HepG2 (cell line): ENCODE measurements around the gene SMPD3. TPM values are rescaled to one million over a fixed set of nuclear protein-coding genes. Genes with fewer than 3 reads are reported as not detected.
A peak's percentile ranks its signal among the peaks of the same experiment; 100 is the strongest.

Experiments used
- CHD4 ChIP-seq: fragments of 200-600 bp; sonication (generic); IDR thresholded peaks from 2 replicates; pipeline ENCODE4 v1.7.0; 2017; ENCODE audit warnings: mild to moderate bottlenecking, low read length, borderline replicate concordance
- CREB1 ChIP-seq, 2 experiments: fragments of 450-650 bp in 1 of 2; IDR thresholded peaks; 2 replicates each; pipeline ENCODE4 v1.6.1; 2016 to 2017; ENCODE audit warnings: control low read depth in 1 of 2, mild to moderate bottlenecking in 1 of 2, missing compliant biosample characterization in 1 of 2, missing genetic modification characterization in 1 of 2
- DMAP1 ChIP-seq: IDR thresholded peaks from 2 replicates; pipeline ENCODE4 v1.6.1; 2016
- EEA1 ChIP-seq: sonication (generic); formaldehyde crosslinking; IDR thresholded peaks from 2 replicates; pipeline ENCODE4 v1.5.1; 2020; ENCODE audit warnings: mild to moderate bottlenecking, missing genetic modification reagents, borderline replicate concordance
- ETV5 ChIP-seq: IDR thresholded peaks from 2 replicates; pipeline ENCODE4 v1.6.1; 2018; ENCODE audit warnings: missing biosample characterization, missing genetic modification reagents, inconsistent platforms, borderline replicate concordance
- FOXJ3 ChIP-seq: sonication (generic); formaldehyde crosslinking; IDR thresholded peaks from 2 replicates; pipeline ENCODE4 v1.4.0; 2020; ENCODE audit warnings: missing genetic modification reagents, mild to moderate bottlenecking, borderline replicate concordance
- HDAC2 ChIP-seq: sonication (generic); formaldehyde crosslinking; IDR thresholded peaks from 2 replicates; pipeline ENCODE4 v1.4.0; 2020; ENCODE audit warnings: missing genetic modification reagents
- HES4 ChIP-seq: sonication (generic); formaldehyde crosslinking; IDR thresholded peaks from 2 replicates; pipeline ENCODE4 v1.9.0; 2021; ENCODE audit warnings: mild to moderate bottlenecking, missing genetic modification reagents, borderline replicate concordance
- IKZF1 ChIP-seq: fragments of 450-650 bp; IDR thresholded peaks from 2 replicates; pipeline ENCODE4 v1.7.1; 2016
- IRF2 ChIP-seq: IDR thresholded peaks from 2 replicates; pipeline ENCODE4 v1.6.1; 2018; ENCODE audit warnings: missing genetic modification reagents, missing compliant biosample characterization
- KDM1A ChIP-seq: IDR thresholded peaks from 2 replicates; pipeline ENCODE4 v1.6.1; 2016; ENCODE audit warnings: missing compliant biosample characterization
- KLF6 ChIP-seq: IDR thresholded peaks from 2 replicates; pipeline ENCODE4 v1.8.0; 2016; ENCODE audit warnings: missing biosample characterization, missing genetic modification reagents
- MAF1 ChIP-seq: sonication (generic); formaldehyde crosslinking; IDR thresholded peaks from 2 replicates; pipeline ENCODE4 v1.5.0; 2020; ENCODE audit warnings: missing genetic modification reagents, borderline replicate concordance
- NCOR1 ChIP-seq: fragments of 200-600 bp; sonication (generic); IDR thresholded peaks from 2 replicates; pipeline ENCODE4 v1.7.0; 2017; ENCODE audit warnings: antibody characterized with exemption, low read length, borderline replicate concordance
- THYN1 ChIP-seq: sonication (generic); formaldehyde crosslinking; IDR thresholded peaks from 2 replicates; pipeline ENCODE4 v1.8.1; 2023; ENCODE audit warnings: low read depth, mild to moderate bottlenecking, moderate library complexity, missing genetic modification reagents, borderline replicate concordance
- TSC22D2 ChIP-seq: sonication (generic); formaldehyde crosslinking; IDR thresholded peaks from 2 replicates; pipeline ENCODE4 v1.5.1; 2020; ENCODE audit warnings: missing genetic modification reagents, mild to moderate bottlenecking, borderline replicate concordance
- U2AF1 ChIP-seq: fragments of 200-400 bp; formaldehyde crosslinking; optimal IDR thresholded peaks from 2 replicates; pipeline ENCODE3; 2017; ENCODE audit warnings: mild to moderate bottlenecking, low read depth, low read length
- UBTF ChIP-seq: sonication (generic); formaldehyde crosslinking; IDR thresholded peaks from 2 replicates; pipeline ENCODE4 v1.4.0; 2020; ENCODE audit warnings: mild to moderate bottlenecking, missing genetic modification reagents
- ZBTB7A ChIP-seq: sonication (generic); formaldehyde crosslinking; IDR thresholded peaks from 2 replicates; pipeline ENCODE4 v1.8.0; 2022; ENCODE audit warnings: mild to moderate bottlenecking, missing genetic modification reagents
- ZFX ChIP-seq: sonication (generic); formaldehyde crosslinking; IDR thresholded peaks from 2 replicates; pipeline ENCODE4 v1.4.0; 2020; ENCODE audit warnings: mild to moderate bottlenecking, low read depth, missing genetic modification reagents, moderate library complexity
- ZMYM3 ChIP-seq: sonication (generic); formaldehyde crosslinking; IDR thresholded peaks from 2 replicates; pipeline ENCODE4 v1.5.1; 2020; ENCODE audit warnings: mild to moderate bottlenecking, missing genetic modification reagents
- ZNF335 ChIP-seq: sonication (generic); formaldehyde crosslinking; IDR thresholded peaks from 2 replicates; pipeline ENCODE4 v1.4.0; 2020; ENCODE audit warnings: missing genetic modification reagents
- ZNF484 ChIP-seq: sonication (generic); formaldehyde crosslinking; IDR thresholded peaks from 2 replicates; pipeline ENCODE4 v1.5.1; 2020; ENCODE audit warnings: mild to moderate bottlenecking, low read depth, missing genetic modification reagents, borderline replicate concordance
- ZNF547 ChIP-seq: sonication (generic); formaldehyde crosslinking; IDR thresholded peaks from 2 replicates; pipeline ENCODE4 v1.5.1; 2020; ENCODE audit warnings: mild to moderate bottlenecking, missing genetic modification reagents
- ZNF567 ChIP-seq: sonication (generic); formaldehyde crosslinking; IDR thresholded peaks from 2 replicates; pipeline ENCODE4 v1.8.1; 2023; ENCODE audit warnings: mild to moderate bottlenecking, missing genetic modification reagents, borderline replicate concordance
- ZNF569 ChIP-seq: sonication (generic); formaldehyde crosslinking; IDR thresholded peaks from 2 replicates; pipeline ENCODE4 v1.5.0; 2020; ENCODE audit warnings: mild to moderate bottlenecking, missing genetic modification reagents, moderate library complexity, borderline replicate concordance
- ZNF614 ChIP-seq: IDR thresholded peaks from 2 replicates; pipeline ENCODE4 v1.6.1; 2018; ENCODE audit warnings: missing biosample characterization, missing genetic modification reagents, inconsistent platforms, borderline replicate concordance
- ZNF615 ChIP-seq: sonication (generic); formaldehyde crosslinking; IDR thresholded peaks from 2 replicates; pipeline ENCODE4 v1.5.0; 2020; ENCODE audit warnings: mild to moderate bottlenecking, missing genetic modification reagents, borderline replicate concordance
- polyA plus RNA-seq, 8 experiments: library from polyadenylated mRNA; depleted of rRNA in 3 of 8; stranded (reverse) in 7 of 8; unstranded in 1 of 8; fragments of >200 nt; fragmentation: Illumina TruSeq in 4 of 8; extraction: Trizol in 4 of 8; gene quantifications; 2 replicates each; pipeline versions ENCODE4 v1.2.1 to v1.2.3, GENCODE V29; 2011 to 2016; ENCODE audit warnings: low read depth in 4 of 8, missing spikeins in 1 of 8, mixed read lengths in 1 of 8; ENCODE audit not compliant: insufficient read depth in 1 of 8
- total RNA-seq, 5 experiments: library from RNA; depleted of rRNA; stranded (reverse); fragments of >200 nt; fragmentation: Illumina TruSeq; extraction: Trizol; gene quantifications; 2 replicates each; pipeline ENCODE4 v1.2.3, GENCODE V29; 2016; ENCODE audit warnings: low read depth in 1 of 5
- TF ChIP-seq, protein P1 (sequence below): IDR thresholded peaks from 2 replicates; pipeline ENCODE4 v1.6.1; 2018; ENCODE audit warnings: missing genetic modification reagents

SMPD3 gene
- total and polyA plus RNA-seq, 2 of the 13 experiments (the other 11 are each of a cell fraction or from before 2014, with no cell fraction given), result 0.07 to 0.32 TPM

DNA sequence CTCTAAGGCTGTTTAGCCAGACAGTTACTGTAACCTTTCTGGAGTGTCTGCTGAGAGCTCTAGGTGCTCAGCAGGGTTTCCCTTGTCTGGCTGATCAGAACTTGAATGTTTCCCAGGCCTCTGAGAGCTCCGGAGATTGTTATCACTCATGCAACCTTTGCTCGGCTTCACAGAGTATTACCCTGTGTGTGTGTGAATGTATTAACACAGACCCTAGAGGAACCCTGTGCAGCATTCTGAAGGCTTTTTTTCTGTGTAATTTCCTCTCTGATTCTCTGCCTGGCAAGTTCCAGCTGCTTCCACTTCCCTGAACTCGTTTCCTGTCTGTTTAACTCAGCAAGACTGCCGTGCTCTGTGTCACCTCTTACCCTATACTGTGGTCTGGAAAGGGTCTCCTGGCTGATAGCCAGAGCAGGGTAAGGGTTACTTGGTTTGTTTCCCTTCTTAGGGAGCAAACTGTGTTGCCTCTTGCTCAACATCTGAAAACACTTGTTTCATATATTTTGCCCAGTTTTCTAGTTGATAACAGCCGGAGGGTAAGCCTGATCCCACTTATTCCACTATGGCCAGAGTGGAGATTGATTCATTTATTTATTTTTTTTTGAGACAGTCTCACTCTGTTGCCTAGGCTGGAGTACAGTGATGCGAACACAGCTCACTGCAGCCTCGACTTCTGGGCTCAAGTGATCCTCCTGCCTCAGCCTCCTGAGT lies 115.7 kb downstream of the SMPD3 start (continued):
- no peak for TF ChIP-seq MAF1 (CRISPR knock-in tag)
- no peak for TF ChIP-seq U2AF1
- no peak for TF ChIP-seq CREB1 (IDR thresholded peaks at IDR 0.05)
- no peak for TF ChIP-seq CREB1 (CRISPR knock-in tag; IDR thresholded peaks at IDR 0.05)
- 0 out of 2 replicates have a peak, but pooled peaks have one; percentile 34 for TF ChIP-seq ZNF335 (CRISPR knock-in tag)
- no peak for TF ChIP-seq HES4
- no peak for TF ChIP-seq THYN1 (CRISPR knock-in tag)
- TF ChIP-seq FOXJ3 (CRISPR knock-in tag), result peak; percentile 64; the same call in 1 of the 2 replicates
- TF ChIP-seq IRF2 (CRISPR knock-in tag), result peak; percentile 67; the same call in 1 of the 2 replicates
- TF ChIP-seq NCOR1, result peak; percentile 77
- TF ChIP-seq EEA1 (CRISPR knock-in tag), result no peak
- peak; percentile 65; the same call in 1 of the 2 replicates for TF ChIP-seq ETV5
- 0 out of 2 replicates have a peak, but pooled peaks have one; percentile 40 for TF ChIP-seq DMAP1 (CRISPR knock-in tag)
- TF ChIP-seq ZNF484 (CRISPR knock-in tag), result no peak
- no peak for TF ChIP-seq CHD4
- TF ChIP-seq ZNF614, result peak; percentile 27; the same call in 1 of the 2 replicates
- no peak for TF ChIP-seq KLF6 (CRISPR knock-in tag)
- no peak for TF ChIP-seq IKZF1
- peak; percentile 47; the same call in 1 of the 2 replicates for TF ChIP-seq UBTF (CRISPR knock-in tag)
- no peak for TF ChIP-seq ZNF567 (CRISPR knock-in tag)
- peak; percentile 24 for TF ChIP-seq HDAC2 (CRISPR knock-in tag)
- 0 out of 2 replicates have a peak, but pooled peaks have one; percentile 43 for TF ChIP-seq ZNF615 (CRISPR knock-in tag)
- TF ChIP-seq, protein P1, sequence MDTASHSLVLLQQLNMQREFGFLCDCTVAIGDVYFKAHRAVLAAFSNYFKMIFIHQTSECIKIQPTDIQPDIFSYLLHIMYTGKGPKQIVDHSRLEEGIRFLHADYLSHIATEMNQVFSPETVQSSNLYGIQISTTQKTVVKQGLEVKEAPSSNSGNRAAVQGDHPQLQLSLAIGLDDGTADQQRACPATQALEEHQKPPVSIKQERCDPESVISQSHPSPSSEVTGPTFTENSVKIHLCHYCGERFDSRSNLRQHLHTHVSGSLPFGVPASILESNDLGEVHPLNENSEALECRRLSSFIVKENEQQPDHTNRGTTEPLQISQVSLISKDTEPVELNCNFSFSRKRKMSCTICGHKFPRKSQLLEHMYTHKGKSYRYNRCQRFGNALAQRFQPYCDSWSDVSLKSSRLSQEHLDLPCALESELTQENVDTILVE (CRISPR knock-in tag), result no peak
- peak; percentile 23; the same call in 1 of the 2 replicates for TF ChIP-seq ZBTB7A (CRISPR knock-in tag)
- 0 out of 2 replicates have a peak, but pooled peaks have one; percentile 11 for TF ChIP-seq KDM1A (CRISPR knock-in tag)
- TF ChIP-seq ZMYM3 (CRISPR knock-in tag), result peak; percentile 62
- TF ChIP-seq ZNF547 (CRISPR knock-in tag), result 0 out of 2 replicates have a peak, but pooled peaks have one; percentile 11
- TF ChIP-seq TSC22D2 (CRISPR knock-in tag), result no peak
- TF ChIP-seq ZFX (CRISPR knock-in tag), result peak; percentile 38; the same call in 1 of the 2 replicates
- TF ChIP-seq ZNF569 (CRISPR knock-in tag), result no peak
